ENCODE data around the gene ZBTB38.

Gene ZBTB38

DNA sequence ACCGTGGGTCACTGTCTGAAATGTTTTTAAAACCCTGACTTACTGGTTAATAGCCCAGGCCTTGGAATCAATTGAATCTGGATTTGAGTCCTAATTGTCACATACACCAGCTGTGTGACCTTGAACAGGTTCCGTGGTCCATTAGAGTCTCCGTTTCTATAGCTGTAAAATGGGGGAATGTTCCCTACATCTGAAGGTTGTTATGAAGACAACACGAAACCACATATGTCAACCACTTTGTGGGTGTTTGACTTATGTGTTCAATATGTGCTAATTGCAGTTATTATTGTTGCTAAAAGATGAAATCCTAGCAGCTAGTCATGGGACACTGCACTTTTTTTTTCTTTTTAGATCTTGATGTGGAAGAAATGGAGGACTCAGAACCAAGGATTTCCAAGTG is 35.3 kb downstream of the ZBTB38 start:
- no peak for DNase-seq (ENCODE audit: low read depth)

DNA sequence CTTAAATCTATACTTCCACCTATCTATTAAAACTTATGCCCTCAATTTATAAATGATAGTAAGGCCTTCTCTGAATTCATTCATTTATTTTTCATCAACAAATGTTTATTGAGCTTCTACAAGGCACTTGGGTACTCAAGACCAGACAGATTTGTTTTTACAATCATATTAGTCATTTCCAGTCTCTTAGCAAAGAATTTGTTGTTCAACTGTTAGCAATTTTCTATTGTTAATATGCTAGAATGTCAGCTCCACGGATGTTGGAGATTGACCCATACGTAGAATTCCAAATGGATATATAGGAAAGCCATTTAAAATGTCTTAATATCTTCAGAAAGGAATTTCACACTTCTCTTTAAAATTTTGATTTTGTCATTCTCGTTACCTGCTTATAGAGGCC is 36.7 kb downstream of the ZBTB38 start:
- no peak for DNase-seq (ENCODE audit: low read depth)

GRCh38 chr3:141405591-141405990 is 37.3 kb downstream of the ZBTB38 start:
- no peak for DNase-seq (ENCODE audit: low read depth)

DNA sequence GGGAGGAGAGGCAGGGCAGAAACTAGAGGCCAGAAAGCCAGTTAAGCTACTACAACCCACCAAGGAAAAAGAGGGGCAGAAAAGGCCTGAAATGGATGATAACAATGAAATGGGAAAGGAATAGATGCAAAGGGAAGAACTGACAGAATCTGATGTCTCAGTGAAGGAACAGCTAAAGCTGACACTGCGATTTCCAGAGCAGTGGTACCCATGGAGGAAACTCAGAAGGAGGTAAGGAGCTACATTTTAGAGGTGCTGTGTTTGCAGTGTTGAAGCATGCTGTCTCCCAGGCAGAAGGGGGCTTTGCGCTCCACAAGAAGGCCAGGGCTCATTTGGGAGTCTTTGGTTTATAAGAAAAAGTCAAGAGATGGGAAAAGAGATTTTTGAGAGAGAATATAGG is 38.0 kb downstream of the ZBTB38 start:
- no peak for DNase-seq (ENCODE audit: low read depth)

GRCh38 chr3:141407047-141407446 is 38.7 kb downstream of the ZBTB38 start:
- DNase-seq (ENCODE audit: low read depth), result no peak

GRCh38 chr3:141407825-141408224 is 39.5 kb downstream of the ZBTB38 start:
- DNase-seq (ENCODE audit: low read depth), result no peak

DNA sequence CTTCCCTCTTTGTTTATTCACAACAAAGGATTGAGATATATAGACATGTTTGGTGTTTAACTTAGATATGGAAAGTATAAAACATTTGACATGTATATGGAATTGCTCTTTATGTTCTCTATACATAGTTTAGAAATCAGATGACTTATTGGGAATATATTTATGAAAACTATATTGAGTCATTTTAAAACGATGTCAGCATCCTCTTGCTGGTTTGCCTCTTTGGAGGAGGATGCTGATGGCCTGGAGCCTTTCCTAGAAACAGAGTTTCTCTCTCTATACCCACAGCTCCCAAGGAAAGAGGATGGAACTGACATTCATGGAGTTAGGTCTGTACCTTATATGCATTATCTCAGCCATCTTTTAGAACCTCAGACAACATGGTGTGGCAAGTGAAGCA is 40.3 kb downstream of the ZBTB38 start:
- DNase-seq (ENCODE audit: low read depth), result no peak

GRCh38 chr3:141409940-141410241 is 41.6 kb downstream of the ZBTB38 start:
- DNase-seq (ENCODE audit: low read depth), result no peak

- DNase-seq (ENCODE audit: low read depth), result no peak
Observed at GRCh38 chr3:141410408-141410807, 42.1 kb downstream of the ZBTB38 start.

GRCh38 chr3:141410846-141411245 is 42.5 kb downstream of the ZBTB38 start:
- no peak for DNase-seq (ENCODE audit: low read depth)

GRCh38 chr3:141411251-141411771 is 43.0 kb downstream of the ZBTB38 start:
- DNase-seq (ENCODE audit: low read depth), result no peak

GRCh38 chr3:141412087-141412935 is 44.0 kb downstream of the ZBTB38 start:
- DNase-seq (ENCODE audit: low read depth), result no peak

DNA sequence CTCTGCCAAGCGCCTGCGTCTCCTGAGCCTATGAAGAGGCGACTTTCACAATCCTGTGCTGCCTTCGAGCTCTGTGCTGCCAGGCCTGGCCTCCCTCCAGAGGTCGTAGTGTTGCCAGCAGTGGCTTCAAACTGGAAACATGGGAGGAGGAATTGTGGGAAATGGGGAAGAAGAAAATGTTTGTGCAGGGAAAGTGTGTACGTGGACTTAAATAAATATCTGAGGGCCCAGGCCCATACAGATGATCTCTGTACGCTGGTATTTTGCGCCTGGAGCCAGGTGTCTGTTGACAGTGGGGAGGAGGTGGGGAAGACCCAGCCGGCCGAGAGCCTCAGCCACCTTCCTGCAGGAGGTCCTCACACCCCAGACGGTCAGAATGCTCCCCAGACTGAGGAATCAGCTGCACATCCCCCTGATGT is 44.6 kb downstream of the ZBTB38 start:
- no peak for DNase-seq (ENCODE audit: low read depth)

GRCh38 chr3:141413391-141413790 is 45.1 kb downstream of the ZBTB38 start:
- DNase-seq (ENCODE audit: low read depth), result no peak

- DNase-seq (ENCODE audit: low read depth), result no peak
Observed at GRCh38 chr3:141413801-141414689, 45.7 kb downstream of the ZBTB38 start.

DNA sequence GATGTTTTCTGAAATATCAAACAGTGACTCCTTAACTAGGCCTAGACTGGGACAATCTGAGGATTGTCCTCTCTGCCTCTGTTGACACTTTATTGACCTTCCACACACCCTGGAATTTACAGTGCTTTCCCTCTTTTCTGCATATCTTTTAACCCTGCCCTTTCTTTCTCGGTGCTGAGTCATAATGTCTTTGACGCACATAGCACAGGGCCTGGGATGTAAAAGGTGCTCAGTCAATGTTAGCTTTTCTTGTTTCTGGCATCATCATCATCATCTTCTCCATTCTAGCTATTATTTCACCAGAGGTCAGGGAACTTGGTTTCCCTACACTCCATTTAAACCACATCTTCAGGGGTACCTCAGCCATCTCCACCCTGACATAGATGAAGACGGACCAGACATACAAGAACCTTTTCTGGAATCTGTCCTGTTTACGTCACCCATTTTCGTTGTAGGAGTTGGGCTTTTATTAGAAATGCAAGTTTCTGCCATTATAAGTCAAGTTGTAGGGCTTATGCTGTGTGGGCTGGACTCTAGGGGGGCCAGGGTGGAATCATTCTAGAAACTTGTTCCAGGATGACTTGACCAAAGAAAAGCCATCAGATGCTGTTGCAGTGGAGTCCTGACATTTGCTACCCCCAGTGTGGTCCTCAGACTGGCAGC is 46.6 kb downstream of the ZBTB38 start:
- no peak for DNase-seq (ENCODE audit: low read depth)

GRCh38 chr3:141415953-141416352 is 47.6 kb downstream of the ZBTB38 start:
- no peak for DNase-seq (ENCODE audit: low read depth)

All from activated T-helper 1 cell treated with Interleukin-2 at 50 U/mL for 16 hours (primary cell).